Measurements from ENCODE around the gene C2orf81.
"Not testable (repeated sequence)": the region's sequence is repeated elsewhere in the genome, so short reads cannot be mapped to it uniquely, and the experiment has no call there.

The C2orf81 gene

GRCh38 chr2:74442483-74443297 lies 21.3 kb upstream of the C2orf81 start:
- not testable (repeated sequence) for DNase-seq (ENCODE audit: low read depth)

DNA sequence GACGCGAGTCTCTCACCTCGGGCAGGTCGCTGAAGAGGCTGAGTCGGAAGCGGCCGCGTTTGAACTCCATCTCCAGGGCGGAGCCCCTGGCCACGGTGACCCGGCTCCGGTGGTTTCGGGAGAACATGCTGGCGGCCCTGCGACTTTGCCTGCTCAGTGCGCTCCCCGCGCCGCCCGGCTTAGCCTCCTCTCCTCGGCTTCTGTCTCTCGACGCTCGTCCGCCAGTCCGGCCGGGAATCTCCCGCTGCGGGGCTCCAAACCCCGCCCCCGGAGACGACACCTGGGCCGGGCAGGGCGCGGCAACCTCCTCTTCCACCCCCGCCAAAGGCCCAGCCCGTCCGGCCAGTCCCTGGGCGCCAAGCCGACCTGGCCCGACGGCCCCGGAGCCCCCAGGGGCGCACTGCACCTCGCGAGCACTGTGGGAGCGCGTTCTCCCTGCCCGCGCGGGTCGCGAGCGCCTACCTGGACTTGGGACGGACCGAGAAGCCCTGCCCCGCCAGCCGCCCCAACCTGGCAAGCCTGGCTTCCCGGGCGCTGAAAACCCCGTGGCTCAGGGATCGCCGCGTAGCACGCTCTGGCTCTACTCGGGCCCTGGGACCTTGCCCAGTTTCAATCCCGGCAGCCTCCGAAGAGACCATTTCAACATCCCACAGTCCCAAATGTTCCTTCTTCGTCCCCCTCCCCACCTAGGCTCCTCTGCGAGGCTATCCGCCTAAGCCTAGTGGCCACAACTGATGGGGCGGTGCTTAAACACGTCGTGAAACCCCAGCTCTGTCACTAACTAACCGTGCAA lies 20.5 kb upstream of the C2orf81 start, which contains the start of gene RTKN:
TSS of gene RTKN (minus strand) at position 248 of the 793 bp plus-strand sequence. CDS start at position 127, 121 bp downstream.
- DNase-seq (ENCODE audit: low read depth), result no peak

- DNase-seq (ENCODE audit: low read depth), result no peak
Observed at GRCh38 chr2:74441170-74441689, 19.8 kb upstream of the C2orf81 start.

DNA sequence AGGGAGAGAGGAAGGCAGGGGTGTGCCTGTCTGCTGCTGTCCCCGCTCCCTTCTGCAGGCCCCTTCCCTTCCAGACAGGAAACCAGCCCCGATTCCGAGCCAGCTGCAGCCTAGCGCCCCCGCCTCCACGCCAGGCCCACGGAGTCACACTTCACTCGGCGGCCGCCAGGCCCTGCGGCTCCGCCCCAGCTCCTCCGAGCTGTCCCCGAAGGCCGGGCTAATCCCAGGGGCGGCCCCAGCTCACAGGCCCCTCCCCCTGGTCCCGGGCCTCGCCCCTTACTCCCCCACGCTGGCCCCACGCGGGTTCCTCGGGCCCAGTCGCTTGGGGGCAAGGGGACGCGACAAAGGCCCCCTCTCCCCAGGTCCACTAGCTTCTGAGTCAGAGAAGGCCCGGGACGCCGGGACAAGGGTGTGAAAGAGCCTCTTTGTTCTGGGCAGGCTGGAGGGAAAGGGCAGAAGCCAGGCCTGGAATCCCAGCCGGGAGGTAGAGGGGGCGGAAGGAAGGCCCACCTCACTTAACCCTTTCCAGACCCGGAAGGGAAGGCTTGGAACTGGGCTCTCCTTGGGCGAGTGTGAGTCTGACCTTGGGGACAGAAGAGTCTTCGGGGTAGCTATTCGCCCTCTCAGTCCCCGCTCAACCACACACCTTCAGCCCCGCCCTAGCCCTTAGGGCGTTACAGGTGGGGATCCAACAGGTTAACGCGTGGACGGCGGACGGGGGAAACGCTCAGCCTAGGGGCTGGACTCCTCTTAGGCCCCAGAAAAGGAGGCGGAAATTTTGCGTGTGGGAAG lies 19.2 kb upstream of the C2orf81 start:
- peak; percentile 34 for DNase-seq (ENCODE audit: low read depth)

- no peak for DNase-seq (ENCODE audit: low read depth)
Observed at GRCh38 chr2:74439803-74440377, 18.5 kb upstream of the C2orf81 start.

DNA sequence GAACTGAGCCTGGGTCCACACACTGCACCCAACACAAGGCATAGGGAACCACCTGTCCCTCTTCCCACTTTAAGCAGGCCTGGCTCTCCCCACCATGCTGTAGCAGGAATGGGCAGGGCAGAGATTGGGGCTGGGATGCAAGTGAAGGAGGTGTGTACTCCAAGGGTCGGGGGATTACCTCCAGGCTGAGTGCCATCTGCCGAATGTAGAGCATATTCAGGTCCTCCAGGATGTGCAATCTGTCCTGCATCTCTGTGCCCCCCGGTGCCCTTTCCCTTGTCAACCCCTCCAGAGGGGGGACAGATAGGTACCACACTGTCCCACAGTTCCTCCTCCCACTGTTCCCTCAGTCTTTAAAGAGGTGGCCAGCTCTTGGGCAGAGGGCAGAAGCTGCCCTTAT lies 18.0 kb upstream of the C2orf81 start:
- DNase-seq (ENCODE audit: low read depth), result no peak

DNA sequence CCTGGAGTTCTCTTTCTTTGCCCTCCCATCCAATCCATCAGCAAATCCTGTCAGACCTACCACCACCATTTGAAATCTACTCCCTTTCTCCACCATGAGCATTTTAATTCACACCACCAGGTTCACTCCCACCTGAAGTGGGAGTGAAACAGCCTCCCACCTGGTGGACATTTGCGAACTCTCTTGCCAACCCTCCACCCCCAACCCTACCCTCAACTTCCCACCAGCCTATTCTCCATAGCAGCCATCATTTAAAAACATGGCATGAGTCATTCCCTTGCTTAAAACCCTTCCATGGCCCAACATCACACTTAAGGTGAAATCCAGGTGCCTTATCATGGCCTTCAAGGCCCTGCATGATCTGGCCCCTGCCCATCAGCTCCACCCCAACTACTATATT lies 16.8 kb upstream of the C2orf81 start:
- DNase-seq (ENCODE audit: low read depth), result no peak

GRCh38 chr2:74436848-74437695 lies 15.7 kb upstream of the C2orf81 start:
- DNase-seq (ENCODE audit: low read depth), result no peak

GRCh38 chr2:74436111-74436805 lies 14.8 kb upstream of the C2orf81 start:
- no peak for DNase-seq (ENCODE audit: low read depth)

- no peak for DNase-seq (ENCODE audit: low read depth)
Observed at GRCh38 chr2:74430502-74430901, 9.1 kb upstream of the C2orf81 start.

DNA sequence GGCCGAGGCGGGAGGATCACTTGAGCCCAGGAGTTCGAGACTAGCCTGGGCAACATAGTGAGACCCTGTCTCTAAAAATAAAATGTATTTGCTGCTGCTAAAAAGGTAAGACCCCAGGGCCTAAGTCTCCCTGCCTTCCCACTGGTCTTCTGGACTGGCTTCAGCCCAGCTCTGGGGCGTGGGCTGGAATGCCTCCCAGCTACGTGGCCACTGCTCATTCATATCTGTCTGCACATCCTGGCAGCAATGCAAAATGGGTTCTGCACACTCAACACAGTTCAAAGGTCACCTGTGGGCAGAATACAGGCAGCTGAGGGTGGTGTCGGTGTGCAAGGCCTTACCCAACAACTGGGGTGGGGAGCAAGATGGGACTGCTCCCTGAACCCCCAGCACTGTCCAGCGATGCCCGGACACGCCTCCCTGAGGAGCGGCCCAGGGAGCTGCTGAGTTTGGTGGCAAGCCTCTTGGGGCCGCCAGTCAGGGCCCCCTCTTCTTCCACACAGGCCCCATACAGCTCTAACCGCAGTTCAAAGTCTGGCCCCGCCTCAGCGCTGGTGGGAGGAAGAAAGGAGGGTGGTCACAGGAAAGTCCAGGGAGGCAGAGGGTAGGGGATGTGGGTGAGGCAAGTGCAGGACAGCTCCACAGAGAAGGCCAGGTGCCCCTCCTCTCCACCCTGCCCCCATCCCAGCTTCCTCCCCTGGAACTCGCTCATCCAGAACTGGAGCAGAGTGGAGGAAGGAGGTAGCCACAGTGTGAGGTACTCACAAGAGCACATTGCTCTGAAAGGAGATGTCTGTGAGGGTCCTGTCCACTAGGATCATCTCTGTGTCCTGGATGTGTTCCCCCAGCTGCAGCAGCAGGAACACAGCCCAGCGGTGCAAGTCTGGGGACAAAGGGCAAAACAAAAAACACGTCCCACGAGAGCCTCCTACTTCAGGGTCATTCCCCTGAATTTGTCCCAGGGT lies 8.3 kb upstream of the C2orf81 start:
- no peak for DNase-seq (ENCODE audit: low read depth)

- no peak for DNase-seq (ENCODE audit: low read depth)
Observed at GRCh38 chr2:74428675-74429074, 7.3 kb upstream of the C2orf81 start.

GRCh38 chr2:74427551-74427950 lies 6.1 kb upstream of the C2orf81 start:
- no peak for DNase-seq (ENCODE audit: low read depth)

DNA sequence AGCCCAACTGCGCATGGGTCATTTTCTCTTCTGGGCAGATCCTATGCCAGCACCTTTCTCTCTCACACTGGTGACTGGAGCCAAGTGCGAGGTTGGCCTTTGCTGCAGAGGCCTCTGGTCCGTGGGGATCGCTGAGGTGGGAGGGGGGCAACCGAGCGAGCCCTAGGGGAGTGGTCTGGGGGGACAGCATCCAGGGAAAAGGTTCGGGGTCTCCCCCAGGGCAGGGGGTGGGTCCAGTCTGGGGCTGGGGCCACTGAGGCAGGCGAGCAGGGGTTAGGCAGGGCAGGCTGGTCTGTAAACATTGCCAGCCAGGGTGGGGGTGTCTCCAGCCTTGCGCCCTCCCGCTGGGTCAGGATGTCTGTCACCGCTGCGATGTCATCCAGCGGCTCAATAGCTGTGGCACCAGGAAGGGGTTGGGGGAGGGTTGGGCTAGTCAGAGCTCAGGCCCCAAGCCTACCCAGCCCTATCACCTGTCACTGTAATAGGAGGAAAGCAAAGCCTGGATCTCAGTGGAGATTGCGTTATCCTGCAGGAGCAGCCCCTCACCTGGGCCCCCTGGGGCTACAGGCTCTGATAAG lies 4.9 kb upstream of the C2orf81 start:
- no peak for DNase-seq (ENCODE audit: low read depth)

DNA sequence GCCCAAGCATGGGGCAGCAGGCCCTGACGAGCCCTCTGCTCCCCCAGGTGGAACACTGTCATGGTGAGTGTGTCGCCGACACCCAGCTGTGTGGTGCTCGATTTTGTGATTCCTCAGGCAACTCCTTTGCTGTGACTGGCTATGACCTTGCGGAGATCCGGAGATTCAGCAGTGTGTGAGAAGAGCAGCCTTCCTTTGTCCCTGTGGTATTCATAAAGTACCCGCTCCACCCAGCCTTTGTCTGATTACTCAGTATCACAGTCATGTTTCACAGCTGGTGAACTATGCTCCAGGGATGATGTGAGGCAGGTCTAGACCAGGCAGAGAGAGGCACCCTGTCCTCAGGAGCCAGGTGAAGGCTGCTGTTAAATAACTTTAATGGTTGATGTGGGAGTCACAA lies 4.1 kb upstream of the C2orf81 start:
- no peak for DNase-seq (ENCODE audit: low read depth)

GRCh38 chr2:74424995-74425406 lies 3.6 kb upstream of the C2orf81 start:
- no peak for DNase-seq (ENCODE audit: low read depth)

DNA sequence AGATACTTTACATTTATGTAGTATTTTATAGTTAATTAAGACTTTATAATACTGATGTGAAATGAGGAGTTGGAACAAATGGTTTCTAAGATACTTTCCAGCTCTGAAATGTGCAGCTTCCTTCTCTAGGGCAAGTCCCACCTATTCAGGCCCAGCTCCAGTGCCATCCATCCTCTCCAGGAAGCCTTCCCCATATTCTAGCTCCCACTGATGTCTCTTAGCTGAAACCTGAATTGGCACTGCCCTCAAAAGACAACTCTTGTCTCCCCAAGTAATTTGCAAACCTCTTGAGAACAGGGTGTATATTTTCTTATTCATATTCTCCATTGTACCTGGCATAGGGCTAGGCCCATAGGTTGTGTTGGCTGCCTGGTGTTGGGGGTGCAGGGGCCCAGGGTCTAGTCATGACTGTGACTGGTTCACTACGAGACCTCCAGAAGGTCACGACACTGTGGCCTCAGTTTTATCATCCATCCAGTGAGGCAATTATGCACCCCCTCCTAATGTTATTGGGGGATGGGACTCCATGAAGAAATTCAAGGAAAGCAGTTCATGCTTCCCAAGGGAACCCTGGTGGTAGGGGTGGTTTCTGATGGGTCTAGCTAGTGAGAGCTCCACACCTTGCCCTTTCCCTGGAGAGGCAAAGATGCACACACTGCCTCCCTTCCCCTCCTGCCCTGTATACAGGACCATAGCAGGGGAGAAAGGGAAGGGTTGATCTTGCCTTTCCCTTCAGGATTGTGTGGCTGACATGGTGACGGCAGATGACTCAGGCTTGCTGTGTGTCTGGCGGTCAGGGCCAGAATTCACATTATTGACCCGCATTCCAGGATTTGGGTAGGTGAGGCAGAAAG lies 2.9 kb upstream of the C2orf81 start:
- DNase-seq (ENCODE audit: low read depth), result no peak

All from GM04503 (cell line).